HEK293 (cell line): ENCODE data around the gene CELSR1.

Experiments used
- TRIM28 ChIP-seq: IDR thresholded peaks from 2 replicates; pipeline ENCODE4 v1.6.1; 2011; ENCODE audit warnings: low read length, control low read depth, borderline replicate concordance
- ZFP41 ChIP-seq: fragments of 450-650 bp; formaldehyde crosslinking; IDR thresholded peaks from 2 replicates; pipeline ENCODE4 v1.5.1; 2016; ENCODE audit warnings: missing biosample characterization, missing genetic modification characterization, borderline replicate concordance
- ZNF266 ChIP-seq: fragments of 450-650 bp; formaldehyde crosslinking; IDR thresholded peaks from 2 replicates; pipeline ENCODE4 v1.5.1; 2016; ENCODE audit warnings: missing biosample characterization, missing genetic modification characterization, low read depth
- TF ChIP-seq, protein P1 (sequence below): fragments of 450-650 bp; formaldehyde crosslinking; IDR thresholded peaks from 2 replicates; pipeline ENCODE4 v1.5.1; 2016; ENCODE audit warnings: missing biosample characterization, missing genetic modification characterization
- TF ChIP-seq, protein P2 (sequence below): fragments of 450-650 bp; formaldehyde crosslinking; IDR thresholded peaks from 2 replicates; pipeline ENCODE4 v1.5.1; 2016; ENCODE audit warnings: missing biosample characterization, missing genetic modification characterization
- TF ChIP-seq, protein P3 (sequence below): fragments of 450-650 bp; formaldehyde crosslinking; IDR thresholded peaks from 2 replicates; pipeline ENCODE4 v1.5.1; 2016; ENCODE audit warnings: missing biosample characterization, missing genetic modification characterization

DNA sequence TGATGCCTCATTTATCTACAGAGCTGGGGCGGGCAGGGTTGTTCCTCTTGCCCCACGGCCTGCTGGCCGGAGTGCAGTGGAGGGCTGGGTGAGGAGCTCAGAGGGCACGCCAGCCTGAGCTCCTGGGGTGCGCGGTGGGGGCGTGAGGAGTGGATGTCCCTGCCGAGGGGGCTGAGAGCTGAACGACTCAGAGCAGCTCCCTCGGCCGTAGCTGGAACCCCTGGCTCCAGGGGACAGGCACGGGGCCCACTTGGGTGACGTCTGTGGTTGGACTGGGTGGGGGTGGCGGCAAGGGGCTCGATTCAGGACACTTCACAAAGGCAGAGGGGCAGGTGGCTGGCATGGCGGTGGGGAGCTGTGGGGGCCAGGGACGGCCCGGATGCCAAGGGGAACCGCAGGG, 139.5 kb downstream of the CELSR1 start:
- no peak for TF ChIP-seq ZNF266
- TF ChIP-seq, protein P1, sequence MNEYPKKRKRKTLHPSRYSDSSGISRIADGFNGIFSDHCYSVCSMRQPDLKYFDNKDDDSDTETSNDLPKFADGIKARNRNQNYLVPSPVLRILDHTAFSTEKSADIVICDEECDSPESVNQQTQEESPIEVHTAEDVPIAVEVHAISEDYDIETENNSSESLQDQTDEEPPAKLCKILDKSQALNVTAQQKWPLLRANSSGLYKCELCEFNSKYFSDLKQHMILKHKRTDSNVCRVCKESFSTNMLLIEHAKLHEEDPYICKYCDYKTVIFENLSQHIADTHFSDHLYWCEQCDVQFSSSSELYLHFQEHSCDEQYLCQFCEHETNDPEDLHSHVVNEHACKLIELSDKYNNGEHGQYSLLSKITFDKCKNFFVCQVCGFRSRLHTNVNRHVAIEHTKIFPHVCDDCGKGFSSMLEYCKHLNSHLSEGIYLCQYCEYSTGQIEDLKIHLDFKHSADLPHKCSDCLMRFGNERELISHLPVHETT (tag by site-specific recombination) = no peak
- no peak for TF ChIP-seq TRIM28
- TF ChIP-seq, protein P2, sequence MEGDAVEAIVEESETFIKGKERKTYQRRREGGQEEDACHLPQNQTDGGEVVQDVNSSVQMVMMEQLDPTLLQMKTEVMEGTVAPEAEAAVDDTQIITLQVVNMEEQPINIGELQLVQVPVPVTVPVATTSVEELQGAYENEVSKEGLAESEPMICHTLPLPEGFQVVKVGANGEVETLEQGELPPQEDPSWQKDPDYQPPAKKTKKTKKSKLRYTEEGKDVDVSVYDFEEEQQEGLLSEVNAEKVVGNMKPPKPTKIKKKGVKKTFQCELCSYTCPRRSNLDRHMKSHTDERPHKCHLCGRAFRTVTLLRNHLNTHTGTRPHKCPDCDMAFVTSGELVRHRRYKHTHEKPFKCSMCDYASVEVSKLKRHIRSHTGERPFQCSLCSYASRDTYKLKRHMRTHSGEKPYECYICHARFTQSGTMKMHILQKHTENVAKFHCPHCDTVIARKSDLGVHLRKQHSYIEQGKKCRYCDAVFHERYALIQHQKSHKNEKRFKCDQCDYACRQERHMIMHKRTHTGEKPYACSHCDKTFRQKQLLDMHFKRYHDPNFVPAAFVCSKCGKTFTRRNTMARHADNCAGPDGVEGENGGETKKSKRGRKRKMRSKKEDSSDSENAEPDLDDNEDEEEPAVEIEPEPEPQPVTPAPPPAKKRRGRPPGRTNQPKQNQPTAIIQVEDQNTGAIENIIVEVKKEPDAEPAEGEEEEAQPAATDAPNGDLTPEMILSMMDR (tag by site-specific recombination) = no peak
- no peak for TF ChIP-seq ZFP41 (tag by site-specific recombination)
- TF ChIP-seq, protein P3, sequence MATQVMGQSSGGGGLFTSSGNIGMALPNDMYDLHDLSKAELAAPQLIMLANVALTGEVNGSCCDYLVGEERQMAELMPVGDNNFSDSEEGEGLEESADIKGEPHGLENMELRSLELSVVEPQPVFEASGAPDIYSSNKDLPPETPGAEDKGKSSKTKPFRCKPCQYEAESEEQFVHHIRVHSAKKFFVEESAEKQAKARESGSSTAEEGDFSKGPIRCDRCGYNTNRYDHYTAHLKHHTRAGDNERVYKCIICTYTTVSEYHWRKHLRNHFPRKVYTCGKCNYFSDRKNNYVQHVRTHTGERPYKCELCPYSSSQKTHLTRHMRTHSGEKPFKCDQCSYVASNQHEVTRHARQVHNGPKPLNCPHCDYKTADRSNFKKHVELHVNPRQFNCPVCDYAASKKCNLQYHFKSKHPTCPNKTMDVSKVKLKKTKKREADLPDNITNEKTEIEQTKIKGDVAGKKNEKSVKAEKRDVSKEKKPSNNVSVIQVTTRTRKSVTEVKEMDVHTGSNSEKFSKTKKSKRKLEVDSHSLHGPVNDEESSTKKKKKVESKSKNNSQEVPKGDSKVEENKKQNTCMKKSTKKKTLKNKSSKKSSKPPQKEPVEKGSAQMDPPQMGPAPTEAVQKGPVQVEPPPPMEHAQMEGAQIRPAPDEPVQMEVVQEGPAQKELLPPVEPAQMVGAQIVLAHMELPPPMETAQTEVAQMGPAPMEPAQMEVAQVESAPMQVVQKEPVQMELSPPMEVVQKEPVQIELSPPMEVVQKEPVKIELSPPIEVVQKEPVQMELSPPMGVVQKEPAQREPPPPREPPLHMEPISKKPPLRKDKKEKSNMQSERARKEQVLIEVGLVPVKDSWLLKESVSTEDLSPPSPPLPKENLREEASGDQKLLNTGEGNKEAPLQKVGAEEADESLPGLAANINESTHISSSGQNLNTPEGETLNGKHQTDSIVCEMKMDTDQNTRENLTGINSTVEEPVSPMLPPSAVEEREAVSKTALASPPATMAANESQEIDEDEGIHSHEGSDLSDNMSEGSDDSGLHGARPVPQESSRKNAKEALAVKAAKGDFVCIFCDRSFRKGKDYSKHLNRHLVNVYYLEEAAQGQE (tag by site-specific recombination) = no peak
